T-cell (primary cell): ENCODE measurements around the gene COPS3. TPM values are rescaled to one million over a fixed set of nuclear protein-coding genes. Genes with fewer than 3 reads are reported as not detected.

ENCODE experiments used
- ATAC-seq, 4 experiments: fragments of 200-7000 bp in 3 of 4; fragments of 150-1000 bp in 1 of 4; cut with Tn5 transposase; replicated peaks in 1 of 4; 1 replicate in 3 of 4; 2 replicates in 1 of 4; pipeline ENCODE4 v1.10.0; 2021; ENCODE audit warnings: moderate library complexity in 3 of 4, mild to moderate bottlenecking in 2 of 4, moderate number of reproducible peaks in 1 of 4
- CTCF ChIA-PET, 2 donors: fragments of 300-600 bp; sonication (Branson Sonifier 250); formaldehyde crosslinking; loops; one replicate each; lab custom pipeline; 2022; ENCODE audit warnings: antibody characterized with exemption in 2 of 2; lab: Charles Lee
- POLR2A ChIA-PET, 2 donors: fragments of 300-600 bp; sonication (Branson Sonifier 250); formaldehyde crosslinking; loops; one replicate each; lab custom pipeline; 2022; ENCODE audit warnings: antibody characterized with exemption in 2 of 2; lab: Charles Lee
- DNase-seq, 35 experiments: peaks; one replicate each; pipeline versions ENCODE4 v3.0.0 to v3.0.0-alpha.2; 2013 to 2023
- H3K27ac ChIP-seq: one replicate; pipeline ENCODE4 v1.5.1; 2013; ENCODE audit warnings: low read length
- H3K27me3 ChIP-seq, 2 experiments: replicated peaks in 1 of 2; 1 replicate in 1 of 2; 2 replicates in 1 of 2; pipeline versions ENCODE4 v1.6.1 to v1.7.0; 2013; ENCODE audit warnings: low read length in 1 of 2, mixed read lengths in 1 of 2; ENCODE audit not compliant: control insufficient read depth in 2 of 2, insufficient read depth in 2 of 2; ENCODE audit errors: extremely low read depth in 1 of 2
- H3K36me3 ChIP-seq, 2 donors: 1 replicate in 1 of 2; 2 replicates in 1 of 2; pipeline versions ENCODE4 v1.6.1 to v1.7.0; 2013; ENCODE audit warnings: low read length in 1 of 2; ENCODE audit not compliant: control insufficient read depth in 2 of 2, insufficient read depth in 1 of 2; ENCODE audit errors: extremely low read depth in 1 of 2
- H3K4me1 ChIP-seq, 2 experiments: 1 replicate in 1 of 2; 2 replicates in 1 of 2; pipeline versions ENCODE4 v1.6.1 to v1.7.0; 2013; ENCODE audit warnings: low read length in 2 of 2, mixed read lengths in 1 of 2; ENCODE audit not compliant: insufficient read depth in 2 of 2, control insufficient read depth in 1 of 2; ENCODE audit errors: extremely low read depth in 1 of 2
- H3K4me3 ChIP-seq, 2 donors: 1 replicate in 1 of 2; 2 replicates in 1 of 2; pipeline versions ENCODE4 v1.5.1 to v1.7.0; 2013; ENCODE audit warnings: mild to moderate bottlenecking in 2 of 2, low read length in 1 of 2, moderate library complexity in 1 of 2; ENCODE audit not compliant: control insufficient read depth in 1 of 2; ENCODE audit errors: extremely low read depth in 1 of 2
- H3K9me3 ChIP-seq: 2 replicates; pipeline ENCODE4 v1.7.0; 2013
- H3K27ac Mint-ChIP-seq, 2 donors: one replicate each; pipeline ENCODE4 v1.8.0; 2020 to 2021; ENCODE audit warnings: mild to moderate bottlenecking in 2 of 2, mixed read lengths in 2 of 2
- H3K27me3 Mint-ChIP-seq, 2 donors: one replicate each; pipeline ENCODE4 v1.8.0; 2021 to 2022; ENCODE audit warnings: mixed read lengths in 2 of 2
- H3K36me3 Mint-ChIP-seq: one replicate; pipeline ENCODE4 v1.8.0; 2021; ENCODE audit warnings: mixed read lengths
- H3K4me1 Mint-ChIP-seq, 3 donors: one replicate each; pipeline ENCODE4 v1.8.0; 2020 to 2022; ENCODE audit warnings: mixed read lengths in 3 of 3, mild to moderate bottlenecking in 1 of 3
- H3K4me3 Mint-ChIP-seq, 3 donors: one replicate each; pipeline ENCODE4 v1.8.0; 2020 to 2022; ENCODE audit warnings: mild to moderate bottlenecking in 3 of 3, mixed read lengths in 3 of 3, moderate library complexity in 3 of 3
- H3K9me3 Mint-ChIP-seq, 3 donors: one replicate each; pipeline ENCODE4 v1.8.0; 2020 to 2022; ENCODE audit warnings: mixed read lengths in 3 of 3
- WGBS: methylation state at CpG from one replicate; pipeline ENCODE4 v1.1.5; 2013; ENCODE audit warnings: missing lambda C conversion rate; ENCODE audit not compliant: insufficient coverage; 5-methylcytosine and 5-hydroxymethylcytosine counted together
- total RNA-seq, 35 experiments: library from RNA in 6 of 35; stranded (reverse) in 6 of 35; fragments of 120-200 nt in 1 of 35; gene quantifications; one replicate each; pipeline versions ENCODE4 v1.2.1 to v1.2.4 and lab custom pipeline; 2013 to 2026

Gene COPS3
- total RNA-seq, 5 donors from 2014 or later (not counting 1 experiment from before 2014, with no cell fraction given), result 50.7 to 77.2 (median 55.6) TPM

- H3K27me3 Mint-ChIP-seq, result no peaks in the 10 kb centered on the region
- no peaks in the 10 kb centered on the region for H3K9me3 ChIP-seq
- H3K36me3 ChIP-seq, result peaks cover 17 to 56% of the 10 kb centered on the region in 2 donors
- peaks cover 42% of the 10 kb centered on the region for H3K36me3 Mint-ChIP-seq
- H3K4me3 Mint-ChIP-seq, result no peak overlapping the region
- no peaks in the 10 kb centered on the region for H3K4me1 Mint-ChIP-seq
- ChIA-PET CTCF (interaction anchor here (0.5 to 0.6 kb wide), 2 partner anchors 32 to 816 kb away, joined by 7 read pairs; no protein-coding TSS in a partner anchor), POLR2A (interaction anchor here in 1 of 2 donors (0.6 kb wide), 1 partner anchor 35 kb away, joined by 4 read pairs; no protein-coding TSS in a partner anchor)
- no peaks in the 10 kb centered on the region for H3K4me1 ChIP-seq
- H3K27me3 ChIP-seq, result no peaks in the 10 kb centered on the region
- no peaks in the 10 kb centered on the region for H3K9me3 Mint-ChIP-seq
- DNase-seq, result no peak
- H3K27ac ChIP-seq, result no peak overlapping the region
- 90% methylated on average over 3 of the region's 10 CpGs for WGBS
- no peak for ATAC-seq
- no peak overlapping the region for H3K4me3 ChIP-seq
- H3K27ac Mint-ChIP-seq, result no peak overlapping the region
Measured at GRCh38 chr17:17213775-17214174, 67.3 kb downstream of the COPS3 start.

GRCh38 chr17:17207998-17208397 lies 73.0 kb downstream of the COPS3 start:
- peak overlapping the region; percentile 4 to 66 for H3K27ac Mint-ChIP-seq
- H3K9me3 Mint-ChIP-seq, result no peaks in the 10 kb centered on the region
- peaks cover 0 to 4% of the 10 kb centered on the region in 2 donors for H3K36me3 ChIP-seq
- DNase-seq, result peak in 1 of 35 experiments; percentile 50
- no peaks in the 10 kb centered on the region for H3K27me3 Mint-ChIP-seq
- CTCF ChIA-PET, result interaction anchor here in 1 of 2 donors (0.7 to 1.3 kb wide), 2 partner anchors 66 to 165 kb away, joined by 3 to 4 read pairs; no protein-coding TSS in a partner anchor
- no peak overlapping the region for H3K4me3 ChIP-seq
- no peak overlapping the region for H3K4me3 Mint-ChIP-seq
- peaks cover 2 to 33% of the 10 kb centered on the region in 2 experiments for H3K4me1 ChIP-seq
- 50% methylated on average over 1 of the region's 8 CpGs for WGBS
- no peaks in the 10 kb centered on the region for H3K9me3 ChIP-seq
- no peak for ATAC-seq
- POLR2A ChIA-PET, result no interaction called here
- no peak overlapping the region for H3K27ac ChIP-seq
- H3K4me1 Mint-ChIP-seq, result peaks cover 24 to 29% (median 27%) of the 10 kb centered on the region in 3 donors
- peaks cover 9% of the 10 kb centered on the region for H3K36me3 Mint-ChIP-seq
- H3K27me3 ChIP-seq, result no peaks in the 10 kb centered on the region

- ChIA-PET POLR2A (interaction anchor here (0.6 to 0.7 kb wide), 2 partner anchors 13 to 82 kb away, joined by 7 to 16 read pairs; no protein-coding TSS in a partner anchor), CTCF (interaction anchor here in 1 of 2 donors (1.3 kb wide), 1 partner anchor 65 kb away, joined by 4 read pairs; no protein-coding TSS in a partner anchor)
- H3K36me3 Mint-ChIP-seq, result peaks cover 12% of the 10 kb centered on the region
- DNase-seq (no peak), ATAC-seq (no peak)
- no peaks in the 10 kb centered on the region for H3K27me3 Mint-ChIP-seq
- peak overlapping the region; percentile 34 to 83 (median 66) for H3K4me3 Mint-ChIP-seq
- H3K9me3 Mint-ChIP-seq, result no peaks in the 10 kb centered on the region
- H3K4me3 ChIP-seq, result no peak overlapping the region
- peaks cover 2 to 34% of the 10 kb centered on the region in 2 experiments for H3K4me1 ChIP-seq
- H3K4me1 Mint-ChIP-seq, result peaks cover 27 to 36% (median 28%) of the 10 kb centered on the region in 3 donors
- peak overlapping the region; percentile 66 to 77 for H3K27ac Mint-ChIP-seq
- peaks cover 0 to 12% of the 10 kb centered on the region in 2 donors for H3K36me3 ChIP-seq
- H3K9me3 ChIP-seq, result no peaks in the 10 kb centered on the region
- no peaks in the 10 kb centered on the region for H3K27me3 ChIP-seq
- 81% methylated on average over 11 of the region's 16 CpGs for WGBS
- peak overlapping the region; percentile 40 for H3K27ac ChIP-seq
Measured at GRCh38 chr17:17206913-17207335, 74.1 kb downstream of the COPS3 start.

DNA sequence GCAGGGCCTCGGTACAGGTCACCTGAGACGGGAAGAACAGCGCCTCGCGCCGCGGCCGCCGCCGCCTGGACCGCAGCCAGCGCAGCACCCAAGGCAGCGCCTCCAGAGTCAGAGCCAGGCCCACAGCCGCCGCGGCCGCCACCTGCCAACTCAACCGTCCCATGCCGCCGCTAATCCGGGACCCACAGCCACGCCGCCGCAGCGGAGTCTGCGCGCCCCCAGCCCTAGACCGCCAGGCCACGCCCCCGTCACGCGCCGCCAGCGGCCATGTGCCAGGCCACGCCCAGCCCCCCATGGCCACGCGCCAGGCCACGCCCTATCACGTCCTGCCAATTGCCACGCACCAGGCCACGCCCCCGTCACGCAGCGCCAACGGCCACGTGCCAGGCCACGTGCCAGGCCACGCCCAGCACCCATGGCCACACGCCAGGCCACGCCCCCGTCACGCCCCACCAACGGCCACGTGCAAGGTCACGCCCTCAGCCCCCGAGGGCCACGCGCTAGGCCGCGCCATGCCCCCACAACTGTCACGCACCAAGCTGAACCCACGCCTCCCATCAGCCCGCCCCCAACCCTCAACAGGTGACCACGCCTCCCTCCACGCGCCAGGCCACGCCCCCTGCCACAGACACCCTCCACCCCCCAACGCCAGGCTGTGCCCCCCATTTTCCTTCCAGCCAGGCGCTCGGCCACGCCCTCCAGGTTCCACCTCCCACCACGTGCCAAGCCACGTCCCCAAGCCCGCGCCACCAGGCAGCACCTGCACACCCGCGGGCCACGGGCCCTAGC lies 74.7 kb downstream of the COPS3 start, which contains the start of gene PLD6:
TSS of gene PLD6 (minus strand) at position 210 of the 789 bp plus-strand sequence. CDS start at position 163, 47 bp downstream.
- Histone ChIP-seq H3K36me3 (peaks cover 0 to 12% of the 10 kb centered on the region in 2 donors), H3K9me3 (no peaks in the 10 kb centered on the region), H3K4me3 (peak within 1 kb of the TSS; percentile 55 to 75), H3K27ac (peak within 1 kb of the TSS; percentile 69), H3K4me1 (peaks cover 2 to 34% of the 10 kb centered on the region in 2 experiments), H3K27me3 (no peaks in the 10 kb centered on the region)
- POLR2A ChIA-PET, result interaction anchor here (0.6 to 0.7 kb wide), 2 partner anchors 13 to 81 kb away, joined by 7 to 16 read pairs; no protein-coding TSS in a partner anchor
- DNase-seq, result peak; percentile 80 to 96 (median 91)
- 12% methylated on average over 74 of the region's 78 CpGs for WGBS
- peaks cover 15% of the 10 kb centered on the region for H3K36me3 Mint-ChIP-seq
- no peaks in the 10 kb centered on the region for H3K27me3 Mint-ChIP-seq
- peaks cover 27 to 36% (median 28%) of the 10 kb centered on the region in 3 donors for H3K4me1 Mint-ChIP-seq
- no peaks in the 10 kb centered on the region for H3K9me3 Mint-ChIP-seq
- peak; percentile 74 to 81 (median 75) for ATAC-seq
- CTCF ChIA-PET, result interaction anchor here in 1 of 2 donors (1.3 kb wide), 1 partner anchor 64 kb away, joined by 4 read pairs; no protein-coding TSS in a partner anchor
- H3K27ac Mint-ChIP-seq, result peak within 1 kb of the TSS; percentile 87 to 91
- peak within 1 kb of the TSS; percentile 83 to 89 (median 87) for H3K4me3 Mint-ChIP-seq

DNA sequence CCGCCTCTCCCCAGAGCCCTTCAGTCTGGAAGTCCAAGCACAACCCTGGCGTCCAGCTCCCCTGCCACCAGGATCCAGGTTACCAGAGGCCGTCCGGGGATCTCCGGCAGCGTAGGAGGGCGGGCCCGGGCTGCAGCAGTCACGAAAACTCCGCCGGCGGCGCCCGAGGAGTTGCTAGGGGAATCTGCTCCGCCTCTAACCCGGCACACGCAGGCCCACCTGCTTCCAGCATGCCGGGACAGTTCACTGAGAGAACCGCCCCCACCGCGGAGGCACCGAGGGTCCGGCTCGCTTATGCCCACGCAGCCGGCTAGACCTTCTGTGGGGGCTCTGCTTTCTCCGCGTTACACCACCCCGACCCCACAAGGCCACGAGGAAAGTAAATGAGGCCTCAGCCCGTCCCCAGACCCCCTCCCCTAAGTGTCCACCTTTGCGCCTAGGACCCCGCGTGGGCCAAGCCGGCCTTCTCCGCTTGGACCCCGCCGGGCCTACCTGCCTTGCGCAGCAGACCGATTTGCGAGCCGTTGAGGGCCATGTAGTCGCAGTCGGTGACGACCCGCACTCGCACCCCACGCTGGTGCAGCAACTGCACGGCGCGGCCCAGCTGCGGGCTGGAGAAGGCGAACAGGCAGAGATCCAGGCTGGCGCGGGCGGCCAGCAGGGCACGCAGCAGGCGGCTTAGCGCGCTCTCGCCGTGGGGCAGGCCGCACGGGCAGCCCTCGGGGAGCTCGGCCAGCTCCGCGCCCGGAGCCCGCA lies 75.5 kb downstream of the COPS3 start:
- Mint-ChIP-seq H3K27ac (peak overlapping the region; percentile 87 to 91), H3K9me3 (no peaks in the 10 kb centered on the region), H3K36me3 (peaks cover 19% of the 10 kb centered on the region), H3K4me1 (peaks cover 27 to 36% (median 28%) of the 10 kb centered on the region in 3 donors), H3K4me3 (peak overlapping the region; percentile 83 to 89 (median 87)), H3K27me3 (no peaks in the 10 kb centered on the region)
- peaks cover 0 to 15% of the 10 kb centered on the region in 2 donors for H3K36me3 ChIP-seq
- no peaks in the 10 kb centered on the region for H3K27me3 ChIP-seq
- peak; percentile 39 to 55 (median 48) for ATAC-seq
- WGBS, result 7% methylated on average over 67 of the region's 70 CpGs
- H3K4me1 ChIP-seq, result peaks cover 2 to 34% of the 10 kb centered on the region in 2 experiments
- ChIA-PET CTCF (no interaction called here), POLR2A (no interaction called here)
- peak overlapping the region; percentile 55 to 75 for H3K4me3 ChIP-seq
- DNase-seq, result peak in 34 of 35 experiments; percentile 17 to 77 (median 46)
- peak overlapping the region; percentile 69 for H3K27ac ChIP-seq
- no peaks in the 10 kb centered on the region for H3K9me3 ChIP-seq
